Activated CD8-positive, alpha-beta memory T cell treated with anti-CD3 and anti-CD28 coated beads, Interleukin-2, amount 50 U/mL, for 1 hour (primary cell): Measurements from ENCODE around the gene GDF10.

Experiments used
- DNase-seq: peaks from one replicate; pipeline ENCODE4 v3.0.0-alpha.2; 2020; ENCODE audit errors: extremely low read depth

The GDF10 gene, protein sequence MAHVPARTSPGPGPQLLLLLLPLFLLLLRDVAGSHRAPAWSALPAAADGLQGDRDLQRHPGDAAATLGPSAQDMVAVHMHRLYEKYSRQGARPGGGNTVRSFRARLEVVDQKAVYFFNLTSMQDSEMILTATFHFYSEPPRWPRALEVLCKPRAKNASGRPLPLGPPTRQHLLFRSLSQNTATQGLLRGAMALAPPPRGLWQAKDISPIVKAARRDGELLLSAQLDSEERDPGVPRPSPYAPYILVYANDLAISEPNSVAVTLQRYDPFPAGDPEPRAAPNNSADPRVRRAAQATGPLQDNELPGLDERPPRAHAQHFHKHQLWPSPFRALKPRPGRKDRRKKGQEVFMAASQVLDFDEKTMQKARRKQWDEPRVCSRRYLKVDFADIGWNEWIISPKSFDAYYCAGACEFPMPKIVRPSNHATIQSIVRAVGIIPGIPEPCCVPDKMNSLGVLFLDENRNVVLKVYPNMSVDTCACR

DNA sequence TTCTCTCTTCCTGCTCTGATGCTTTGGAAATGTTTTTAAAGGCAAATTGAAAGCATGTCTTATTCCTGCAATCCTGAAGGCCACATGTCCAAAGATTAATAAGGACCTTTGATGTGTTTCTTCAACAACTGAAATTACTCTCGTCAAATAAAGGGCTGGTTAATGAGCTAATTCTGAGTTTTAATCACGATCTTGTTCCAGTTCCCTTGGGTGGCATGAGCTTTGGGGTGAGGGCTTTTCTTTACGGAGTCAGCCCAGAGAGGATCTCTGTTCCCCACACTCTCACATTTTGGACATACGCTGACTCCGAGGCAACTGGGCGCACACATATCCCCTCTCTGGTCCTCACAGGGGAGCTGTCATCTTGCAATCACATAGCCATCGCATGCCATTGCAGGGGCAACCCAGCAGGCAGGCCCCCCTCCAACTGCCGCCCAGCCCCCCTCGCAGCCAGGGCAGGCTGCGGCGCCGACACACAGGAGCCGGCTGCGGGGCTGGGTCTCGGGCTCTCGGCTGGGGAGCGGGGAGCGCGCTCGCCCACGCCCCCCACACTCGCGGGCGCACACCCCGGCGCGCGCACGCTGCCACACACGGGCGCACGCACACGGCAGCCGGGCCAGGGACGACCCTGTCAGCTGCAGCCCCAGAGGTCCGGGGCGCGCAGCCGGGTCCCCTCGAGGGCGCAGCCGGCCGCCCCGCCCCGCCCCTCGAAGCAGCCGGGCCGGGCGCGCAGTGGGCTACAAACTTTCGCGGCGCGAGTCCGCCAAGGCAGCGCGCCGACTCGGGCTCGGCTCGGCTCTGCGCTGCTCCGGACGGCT is at the start of gene GDF10:
TSS of gene GDF10 (plus strand) at position 587 of the 818 bp plus-strand sequence. CDS start 455 bp downstream, outside the sequence.
- DNase-seq: no peak

DNA sequence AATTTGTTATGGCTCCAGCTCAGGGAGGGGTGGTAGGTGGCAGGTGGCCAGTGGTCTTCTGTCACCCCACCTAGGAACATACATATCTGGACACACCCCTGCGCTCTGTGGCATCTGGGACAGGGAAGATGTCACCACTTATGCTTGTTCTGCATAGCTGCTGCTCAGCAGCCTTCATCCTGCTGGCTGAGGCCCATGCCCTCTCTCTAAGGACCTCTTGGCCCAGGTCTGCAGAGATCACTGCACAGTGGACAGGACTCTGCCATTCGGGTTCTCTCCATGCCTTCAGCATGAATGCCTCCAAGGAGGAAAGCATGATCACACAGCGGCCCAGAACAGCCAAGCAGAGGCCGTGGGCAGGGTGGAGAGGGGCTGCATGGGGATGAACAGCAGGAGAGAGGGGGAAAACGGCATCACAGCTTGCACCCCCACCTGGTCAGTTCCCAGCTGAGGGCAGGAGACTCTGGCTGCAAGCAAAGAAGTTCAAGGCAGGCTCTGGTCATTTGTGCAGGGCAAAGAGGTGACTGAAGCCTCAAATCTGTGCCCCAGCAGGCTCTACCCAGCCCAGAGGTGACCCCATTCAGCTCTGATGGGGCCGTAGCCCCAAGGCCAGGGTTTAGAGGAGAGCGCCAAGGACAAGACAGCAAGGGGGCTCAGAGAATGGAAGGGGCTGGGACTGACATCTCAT is 47.8 kb upstream of the GDF10 start:
- DNase-seq: no peak

DNA sequence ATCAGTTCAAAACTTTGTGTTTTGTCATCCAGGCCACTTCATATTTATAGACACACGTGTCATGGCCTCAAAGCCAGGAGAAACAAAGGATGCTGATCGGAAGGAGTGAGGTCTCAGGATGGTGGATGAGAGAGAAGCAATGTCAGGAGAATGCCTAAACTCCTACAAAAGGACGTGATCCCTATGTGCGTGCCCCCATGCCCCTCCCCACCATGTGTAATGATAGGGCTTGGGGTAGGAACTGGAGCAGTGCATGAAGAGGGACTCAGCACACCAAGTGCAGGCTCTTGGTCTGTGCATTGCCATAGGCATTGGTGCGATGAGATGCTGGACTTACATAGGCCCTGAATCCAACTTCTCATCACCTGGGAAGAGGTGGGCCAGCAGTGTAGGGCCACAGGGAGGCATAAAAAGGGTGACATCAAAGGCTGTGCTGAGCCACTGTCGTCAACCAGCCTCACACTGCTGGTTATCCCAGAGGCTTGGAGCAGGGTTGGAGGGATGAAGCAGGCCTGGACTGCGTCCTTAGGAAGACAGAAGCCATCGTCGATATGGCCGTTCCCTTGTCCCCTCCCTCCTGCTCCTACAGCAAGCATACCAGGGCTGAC is 46.9 kb upstream of the GDF10 start:
- no peak for DNase-seq

DNA sequence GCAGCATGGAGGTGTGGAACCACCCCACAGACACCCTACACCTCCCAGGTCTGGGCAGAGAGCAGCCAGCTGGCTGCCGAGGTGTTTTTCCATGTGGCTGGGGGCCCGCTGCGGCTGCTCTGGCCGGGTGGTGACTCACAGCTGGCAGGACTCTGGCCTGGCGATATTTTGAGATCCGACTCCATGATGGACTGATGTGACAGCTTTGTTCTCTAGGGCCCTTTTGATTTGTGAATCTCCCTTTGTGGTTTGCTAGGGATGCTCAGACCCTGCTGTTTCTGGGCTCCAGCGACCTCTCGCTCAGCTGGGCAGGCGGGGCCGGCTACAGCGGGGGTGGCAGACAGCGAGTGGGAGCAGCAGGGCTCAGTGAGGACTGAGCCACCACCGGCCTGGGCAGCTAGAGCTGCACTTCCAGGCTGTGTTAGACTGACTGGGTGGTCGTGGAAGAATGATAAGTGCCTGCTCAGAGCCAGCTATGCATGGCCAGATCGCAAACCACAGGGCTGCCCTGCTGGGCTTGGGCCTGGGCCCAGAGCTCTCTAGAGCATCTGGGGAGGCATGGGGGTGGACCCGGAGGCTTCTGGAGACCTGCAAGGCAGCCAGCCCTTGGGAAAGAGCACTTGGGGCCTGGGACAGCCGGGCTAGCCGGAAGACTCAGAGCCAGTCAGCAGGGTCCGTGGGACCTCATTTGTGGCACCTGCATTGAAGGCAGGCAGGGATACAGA is 46.2 kb upstream of the GDF10 start:
- no peak for DNase-seq

DNA sequence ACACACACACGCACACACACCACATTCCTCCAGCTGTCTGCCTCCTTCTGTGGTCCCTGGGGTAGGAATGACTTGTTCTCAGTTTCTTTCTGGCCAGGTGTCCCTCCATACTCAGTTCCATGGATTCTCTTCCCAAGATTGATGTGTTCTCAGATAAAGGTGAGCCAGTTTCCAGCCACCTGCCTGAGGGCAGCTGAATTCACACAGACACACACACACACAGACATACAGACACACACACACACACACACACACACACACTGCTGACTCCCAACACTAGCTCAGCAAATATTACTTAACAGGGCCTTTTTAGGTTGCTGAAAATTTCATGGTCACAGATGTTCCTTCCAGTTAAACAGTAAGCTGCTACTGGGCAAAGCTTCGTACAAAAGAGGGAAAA is 45.4 kb upstream of the GDF10 start:
- DNase-seq: no peak

DNA sequence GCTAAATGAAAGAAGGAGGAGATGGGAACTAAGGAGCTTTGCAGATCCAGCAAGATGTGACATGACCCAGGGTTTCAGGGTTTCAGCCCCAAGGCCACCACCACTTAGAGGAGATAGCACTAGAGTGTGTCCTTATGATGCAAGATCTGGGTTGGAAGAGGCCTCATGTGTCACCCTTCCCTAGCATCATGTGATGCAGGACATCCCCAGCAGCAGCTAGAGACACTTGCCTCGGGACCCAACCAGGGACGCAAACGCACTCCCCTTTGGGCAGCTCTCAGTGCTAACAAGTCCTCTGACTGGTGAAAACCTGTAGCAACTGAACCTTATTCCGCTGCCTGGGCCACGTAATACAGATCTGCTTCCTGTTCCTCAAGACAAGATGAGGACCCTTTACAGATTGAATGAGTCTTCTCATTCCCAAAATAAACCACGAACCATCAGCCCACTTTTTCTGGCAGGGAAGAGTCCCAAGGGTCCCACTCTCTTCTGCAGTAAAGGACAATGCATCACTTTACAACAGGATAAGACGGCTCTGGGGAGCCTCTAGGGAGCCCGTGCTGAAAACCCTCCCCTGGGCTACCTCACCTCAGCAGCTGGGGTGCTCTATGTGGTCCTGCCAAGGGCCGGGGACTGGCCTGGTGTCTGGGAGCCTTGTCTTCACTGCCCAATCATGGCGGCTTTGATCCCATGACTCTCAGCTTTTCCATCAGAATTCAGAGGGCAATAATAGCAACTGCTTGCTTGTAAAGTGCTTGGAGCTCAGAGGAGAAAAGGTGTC is 44.8 kb upstream of the GDF10 start:
- no peak for DNase-seq

DNA sequence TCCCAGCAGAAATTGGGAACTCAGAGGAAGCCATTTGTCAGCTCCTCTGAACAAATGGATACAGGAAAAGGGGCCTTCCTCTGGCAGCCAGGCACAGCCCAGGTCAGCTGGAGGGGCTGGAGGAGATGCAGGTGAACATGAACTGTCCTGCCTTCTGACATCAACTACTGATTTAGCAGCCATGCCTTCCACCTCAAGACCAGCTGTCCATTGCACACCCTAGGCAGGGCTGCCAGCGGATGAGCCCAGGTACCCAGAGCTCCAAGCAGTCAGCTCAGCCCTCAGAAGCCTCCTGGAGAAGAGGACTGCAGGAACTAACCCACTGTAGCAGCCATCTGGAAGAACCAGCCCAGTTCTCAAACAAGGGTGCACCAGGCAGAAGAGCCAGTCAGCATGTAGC is 44.1 kb upstream of the GDF10 start:
- no peak for DNase-seq

DNA sequence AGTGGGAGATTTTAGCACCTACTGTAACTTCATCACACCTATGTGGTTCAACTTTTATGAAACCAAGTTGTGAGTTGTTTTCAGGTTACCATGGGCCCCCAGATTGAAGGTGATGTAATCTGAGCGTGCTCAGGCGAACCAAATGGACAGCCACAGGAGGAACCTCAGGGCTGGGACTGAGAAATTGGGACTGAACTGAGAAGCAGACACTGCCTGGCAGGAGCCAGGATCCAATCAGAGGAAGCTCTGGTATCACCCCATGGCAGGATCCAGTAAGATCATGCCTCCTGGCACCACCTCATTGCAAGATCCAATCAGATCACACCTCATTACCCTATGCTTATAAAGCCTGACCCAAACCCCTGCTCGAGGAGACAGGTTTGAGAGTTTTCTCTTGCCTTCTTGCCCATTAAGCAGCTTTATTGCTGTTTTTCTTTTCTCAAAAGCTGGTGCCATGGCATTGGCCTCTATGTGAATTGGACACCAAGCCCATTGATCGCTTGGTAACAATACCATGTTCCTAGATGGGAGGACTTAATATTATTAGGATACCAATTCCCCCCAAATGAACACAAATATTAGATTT is 43.2 kb upstream of the GDF10 start:
- no peak for DNase-seq

DNA sequence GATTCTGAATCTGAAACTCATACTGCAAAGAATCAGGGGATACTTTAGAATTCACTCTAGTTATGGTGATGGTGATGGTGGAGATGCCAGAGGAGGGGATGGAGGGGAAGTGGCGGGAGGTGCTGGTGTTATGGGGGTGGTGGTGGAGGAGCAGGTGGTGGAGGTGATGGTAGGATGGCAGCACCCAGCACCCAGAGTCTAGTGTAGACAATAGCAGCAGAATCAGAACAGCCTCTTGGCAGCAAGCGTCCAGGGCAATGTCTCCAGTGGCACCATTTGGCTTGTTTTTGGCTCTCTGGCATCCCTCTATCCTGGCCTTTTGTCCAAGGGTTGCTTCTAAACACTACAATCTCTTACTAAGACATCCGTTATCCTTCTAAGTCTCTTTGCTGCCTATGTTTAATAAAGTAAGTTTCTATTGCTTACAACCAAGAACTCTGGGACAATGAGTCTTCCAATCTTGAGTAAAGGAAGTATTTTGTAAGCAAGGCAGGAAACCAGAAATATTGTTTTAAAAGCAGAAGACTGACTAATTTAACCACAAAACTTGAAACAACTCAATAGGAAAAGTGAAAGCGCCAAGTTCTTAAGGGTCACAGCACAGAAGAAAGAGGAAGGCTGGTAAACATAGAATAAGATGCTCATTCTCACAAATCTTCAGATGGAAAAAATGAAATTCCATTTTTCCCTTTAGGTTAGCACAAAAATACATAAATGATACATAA is 42.4 kb upstream of the GDF10 start:
- DNase-seq: no peak

DNA sequence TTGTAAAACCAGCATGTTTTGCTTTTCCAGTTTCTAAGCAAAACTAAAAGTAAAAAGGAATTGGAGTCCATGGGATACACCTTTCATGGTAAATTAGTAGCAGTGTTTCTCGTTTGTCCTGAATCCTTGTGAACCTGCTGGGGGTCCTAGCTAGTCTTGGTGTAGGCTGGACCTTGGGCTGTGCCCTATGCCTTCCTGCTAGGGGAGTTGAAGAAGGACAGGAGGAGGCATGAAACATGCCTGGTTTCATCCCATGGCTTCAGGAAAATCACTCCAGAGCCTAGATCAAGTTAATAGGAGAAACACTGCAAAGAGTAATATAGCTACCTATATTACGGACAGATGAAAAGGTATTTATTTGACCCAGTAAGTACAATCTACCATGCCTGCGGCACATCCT is 41.1 kb upstream of the GDF10 start:
- DNase-seq: no peak

DNA sequence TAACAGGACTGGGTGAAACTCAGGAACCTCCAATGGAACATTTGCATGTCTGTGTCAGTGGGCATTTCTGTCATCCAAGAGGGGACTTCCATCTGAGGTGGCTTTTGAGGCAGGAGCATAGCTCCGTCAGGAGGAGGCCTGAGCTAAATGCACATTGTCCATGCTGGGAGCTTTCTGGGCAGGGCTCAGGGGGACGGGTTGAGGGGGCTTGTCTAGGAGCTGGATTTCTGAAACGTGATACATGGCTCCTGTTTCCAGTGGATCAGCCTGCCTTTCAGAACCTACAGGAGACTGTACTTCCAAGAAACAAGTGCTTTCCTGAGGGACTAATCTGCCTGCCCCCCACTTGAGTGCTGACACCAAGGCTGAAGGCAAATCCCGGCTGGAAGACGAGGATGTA is 40.5 kb upstream of the GDF10 start:
- no peak for DNase-seq

DNA sequence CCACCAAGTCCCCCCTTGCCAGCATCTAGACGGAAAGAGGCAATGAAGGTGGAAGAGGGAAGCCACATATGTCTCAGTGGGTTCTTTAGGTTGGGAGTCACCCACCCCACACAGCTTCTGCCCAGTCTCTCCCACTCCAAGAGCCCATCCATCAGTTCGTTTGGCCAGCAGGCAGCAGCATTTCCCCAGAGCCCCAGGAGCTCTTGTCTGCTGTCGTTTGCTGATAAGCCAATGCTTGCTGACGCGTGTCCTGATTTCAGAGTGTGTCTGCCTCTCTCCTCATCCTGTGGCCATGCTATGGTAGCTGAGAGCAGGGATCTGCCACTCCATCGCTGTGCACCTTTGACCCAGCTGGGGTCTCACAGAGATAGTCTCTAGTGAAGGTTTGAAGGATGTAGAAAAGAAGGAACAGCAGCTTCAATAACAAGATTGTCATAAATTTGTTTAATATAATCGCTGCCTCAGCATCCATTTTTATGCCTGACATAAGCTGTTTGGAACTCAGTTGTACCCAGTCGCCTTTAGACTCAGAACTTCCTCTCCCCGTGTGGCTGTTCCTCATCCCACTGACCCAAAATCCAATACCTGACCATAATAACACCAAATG is 39.4 kb upstream of the GDF10 start:
- DNase-seq: no peak

DNA sequence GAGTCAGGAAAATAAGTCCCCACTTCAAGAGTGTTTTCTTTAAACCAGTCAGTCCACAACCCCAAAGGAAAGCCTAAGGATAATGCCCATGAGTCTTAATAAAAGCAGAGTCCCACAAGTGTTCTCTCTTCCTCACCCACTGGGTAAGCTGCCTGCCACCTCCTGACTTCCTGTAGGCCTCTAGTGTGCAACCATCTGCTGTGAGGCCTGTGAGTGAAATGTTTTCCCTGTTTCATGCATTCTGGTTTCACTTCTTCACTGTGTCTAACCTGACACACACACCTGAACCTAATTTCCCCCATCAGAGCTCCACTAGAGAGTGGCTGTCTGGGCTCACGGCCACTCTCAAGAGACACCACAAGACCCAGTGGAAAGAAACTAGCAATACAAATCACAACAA is 38.9 kb upstream of the GDF10 start:
- no peak for DNase-seq

DNA sequence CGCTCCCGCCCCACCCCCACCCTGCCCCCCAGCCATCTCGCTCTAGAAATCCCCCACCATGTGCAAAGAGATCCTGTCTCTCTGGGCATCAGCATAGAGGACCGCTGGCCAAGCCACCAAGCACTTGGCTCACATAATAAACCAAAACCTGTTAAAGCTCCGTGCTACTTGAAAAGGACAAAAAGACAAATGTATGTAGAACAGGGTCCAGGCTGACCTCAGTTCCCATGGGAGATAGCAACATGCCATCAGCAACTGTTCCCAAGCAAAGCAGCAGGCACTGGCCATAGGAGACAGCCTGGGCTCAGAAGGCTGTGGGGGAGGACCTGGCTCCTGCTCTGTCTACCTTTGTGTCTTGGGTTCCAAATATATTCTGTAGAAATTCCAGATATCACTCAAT is 38.4 kb upstream of the GDF10 start:
- DNase-seq: no peak

DNA sequence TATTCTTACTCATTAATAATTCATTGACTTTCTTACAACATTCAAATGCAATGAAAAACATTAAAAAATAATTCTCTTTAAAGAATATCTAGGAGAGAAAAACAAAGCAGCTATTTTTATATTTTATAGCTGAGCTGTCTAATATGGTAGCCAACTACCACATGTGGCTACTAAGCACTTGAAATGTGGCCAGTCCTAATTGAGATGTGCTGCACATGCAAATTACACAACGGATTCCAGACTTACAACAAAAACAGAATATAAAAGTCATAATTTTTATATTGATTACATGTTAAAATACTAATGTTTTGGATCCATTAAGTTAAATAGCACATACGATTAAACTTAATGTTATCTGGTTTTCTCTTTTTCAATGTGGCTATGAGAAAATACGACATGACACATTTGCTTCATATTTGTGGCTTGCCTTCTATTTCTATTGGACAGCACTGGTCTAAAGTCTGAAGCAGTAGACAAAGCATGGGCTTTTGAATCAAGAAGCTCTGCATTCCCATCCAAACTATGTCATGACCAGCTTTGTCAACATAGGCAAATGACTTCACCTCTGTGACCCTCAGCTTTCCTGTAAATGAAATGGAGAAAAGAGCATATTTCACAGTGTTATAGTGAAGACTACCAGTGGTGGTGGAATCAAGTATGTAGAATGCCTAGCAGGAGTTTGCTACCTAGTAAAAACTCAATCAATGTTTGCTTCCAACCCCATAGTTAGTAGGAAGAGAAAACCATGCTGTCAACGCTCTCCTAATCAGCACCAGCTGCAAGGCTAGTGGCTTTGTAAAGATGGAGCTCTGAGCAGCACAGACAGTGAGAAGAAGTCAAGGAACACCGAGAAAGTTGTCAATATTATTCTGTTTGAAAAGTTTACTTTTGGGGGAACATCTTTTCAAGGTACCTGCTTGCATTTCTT is 37.1 kb upstream of the GDF10 start:
- no peak for DNase-seq

DNA sequence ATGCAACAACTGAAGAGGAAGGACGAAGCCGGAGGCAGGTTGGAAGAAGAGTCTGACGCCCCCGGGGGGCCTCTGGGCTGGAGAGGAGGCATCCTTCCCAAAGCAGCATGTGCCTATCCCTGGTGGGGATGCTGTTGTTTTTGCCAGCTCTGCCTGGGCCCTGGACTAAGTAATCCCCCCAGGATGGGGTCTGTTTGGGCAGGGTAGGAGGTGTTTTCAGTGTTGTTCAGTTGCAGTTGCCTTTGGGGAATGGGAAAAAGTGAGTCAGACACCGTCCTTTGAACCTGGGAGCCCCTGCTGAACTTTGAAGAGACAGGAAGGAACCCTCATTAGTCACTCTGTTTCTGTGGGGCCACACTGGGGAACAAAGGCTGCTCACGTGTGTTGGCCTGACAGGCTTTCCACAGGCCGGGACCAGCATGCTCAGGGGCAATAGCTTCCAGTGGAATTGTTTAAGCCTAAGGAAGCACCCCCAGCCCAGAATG is 35.2 kb upstream of the GDF10 start:
- peak; percentile 55 for DNase-seq

DNA sequence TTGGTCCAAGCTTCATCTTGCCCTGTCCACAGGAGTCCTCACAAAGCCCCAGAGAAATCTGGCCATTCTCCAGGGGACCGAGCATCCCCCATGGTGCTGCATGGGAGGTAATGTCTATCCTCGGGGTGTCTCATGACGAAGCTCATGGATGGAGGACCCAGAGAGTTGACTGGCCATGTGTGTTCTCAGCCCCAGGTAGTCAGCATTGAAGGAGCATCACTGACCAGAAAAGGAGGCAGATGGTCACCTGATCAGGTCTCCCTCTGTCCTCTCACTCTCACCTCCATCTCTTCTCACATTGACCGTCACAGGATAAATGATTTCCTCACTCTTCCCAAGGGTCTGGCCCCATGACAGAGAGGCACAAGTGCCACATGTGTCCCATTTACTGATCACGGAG is 33.4 kb upstream of the GDF10 start:
- DNase-seq: no peak

DNA sequence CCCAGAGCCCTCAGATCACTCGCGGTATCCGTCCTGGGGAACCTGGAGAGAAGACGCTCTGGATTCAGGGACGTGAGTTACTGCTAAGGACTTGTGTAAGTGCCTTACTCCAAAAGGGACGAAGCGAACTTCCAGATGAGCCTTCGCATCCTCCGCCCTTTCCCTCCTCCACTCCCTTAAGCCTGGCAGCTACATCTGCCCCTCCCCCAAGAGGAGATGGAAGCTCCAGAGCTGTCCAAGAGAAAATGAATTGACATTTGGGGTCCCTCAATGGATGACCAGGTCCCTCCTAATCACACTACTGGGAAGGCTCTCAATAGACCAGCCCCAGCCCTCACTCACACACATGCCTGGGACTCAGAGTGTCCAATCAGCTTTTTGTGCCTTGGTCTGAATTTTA is 31.3 kb upstream of the GDF10 start:
- DNase-seq: no peak
